T follicular helper cell (primary cell): Measurements from ENCODE around the gene UVRAG.
"Not testable (repeated sequence)": the region's sequence is repeated elsewhere in the genome, so short reads cannot be mapped to it uniquely, and the experiment has no call there.

Experiments
- DNase-seq: peaks from one replicate; pipeline ENCODE4 v3.0.0-alpha.2; 2020; ENCODE audit warnings: low read depth

Gene UVRAG

GRCh38 chr11:75966537-75967287 is 151.7 kb downstream of the UVRAG start:
- no peak for DNase-seq

- DNase-seq: no peak
Observed at GRCh38 chr11:75968021-75968625, 153.1 kb downstream of the UVRAG start.

- no peak for DNase-seq
Observed at GRCh38 chr11:75969626-75970308, 154.8 kb downstream of the UVRAG start.

- not testable (repeated sequence) for DNase-seq
Observed at GRCh38 chr11:75973710-75974109, 158.7 kb downstream of the UVRAG start.

GRCh38 chr11:75979075-75979474 is 164.1 kb downstream of the UVRAG start:
- not testable (repeated sequence) for DNase-seq

- not testable (repeated sequence) for DNase-seq
Observed at GRCh38 chr11:75979479-75980027, 164.5 kb downstream of the UVRAG start.

- no peak for DNase-seq
Observed at GRCh38 chr11:75980031-75980430, 165.0 kb downstream of the UVRAG start.

GRCh38 chr11:75981546-75981945 is 166.5 kb downstream of the UVRAG start:
- no peak for DNase-seq

- no peak for DNase-seq
Observed at GRCh38 chr11:75982309-75982708, 167.3 kb downstream of the UVRAG start.

GRCh38 chr11:75986966-75987365 is 172.0 kb downstream of the UVRAG start:
- no peak for DNase-seq

GRCh38 chr11:75993126-75993525 is 178.1 kb downstream of the UVRAG start:
- DNase-seq: no peak

GRCh38 chr11:75994616-75995015 is 179.6 kb downstream of the UVRAG start:
- DNase-seq: no peak

GRCh38 chr11:75996523-75997442 is 181.8 kb downstream of the UVRAG start:
- DNase-seq: no peak

- no peak for DNase-seq
Observed at GRCh38 chr11:76004400-76004799, 189.4 kb downstream of the UVRAG start.

GRCh38 chr11:76005756-76006155 is 190.7 kb downstream of the UVRAG start:
- DNase-seq: no peak

- DNase-seq: no peak
Observed at GRCh38 chr11:76007166-76007565, 192.2 kb downstream of the UVRAG start.

- DNase-seq: no peak
Observed at GRCh38 chr11:76008474-76008873, 193.5 kb downstream of the UVRAG start.

GRCh38 chr11:76010051-76010450 is 195.0 kb downstream of the UVRAG start:
- DNase-seq: no peak

GRCh38 chr11:76013526-76013925 is 198.5 kb downstream of the UVRAG start:
- no peak for DNase-seq

GRCh38 chr11:76023236-76024068 is 208.4 kb downstream of the UVRAG start:
- no peak for DNase-seq

GRCh38 chr11:76025068-76025467 is 210.1 kb downstream of the UVRAG start:
- no peak for DNase-seq
